Subcutaneous abdominal adipose tissue (tissue), 5 donors: ENCODE measurements around the gene STAT4.

Experiments used
- H3K27ac ChIP-seq: one replicate; pipeline ENCODE4 v1.7.0; 2013; ENCODE audit warnings: low read depth, mild to moderate bottlenecking, inconsistent platforms, low read length, moderate library complexity
- H3K27me3 ChIP-seq, 5 donors: one replicate each; pipeline ENCODE4 v1.7.0; 2013; ENCODE audit warnings: low read length in 5 of 5, inconsistent platforms in 1 of 5; ENCODE audit not compliant: control insufficient read depth in 5 of 5, insufficient read depth in 4 of 5
- H3K36me3 ChIP-seq, 5 donors: one replicate each; pipeline ENCODE4 v1.7.0; 2013; ENCODE audit warnings: low read length in 5 of 5; ENCODE audit not compliant: control insufficient read depth in 5 of 5, insufficient read depth in 5 of 5
- H3K4me1 ChIP-seq, 5 donors: one replicate each; pipeline ENCODE4 v1.7.0; 2013; ENCODE audit warnings: low read length in 5 of 5, mild to moderate bottlenecking in 3 of 5, moderate library complexity in 1 of 5; ENCODE audit not compliant: control insufficient read depth in 5 of 5, insufficient read depth in 5 of 5
- H3K4me3 ChIP-seq, 5 donors: one replicate each; pipeline ENCODE4 v1.7.0; 2013; ENCODE audit warnings: low read length in 5 of 5, low read depth in 1 of 5
- H3K9ac ChIP-seq, 5 donors: one replicate each; pipeline ENCODE4 v1.7.0; 2013; ENCODE audit warnings: low read length in 5 of 5, mild to moderate bottlenecking in 4 of 5, moderate library complexity in 3 of 5
- H3K9me3 ChIP-seq, 5 donors: one replicate each; pipeline ENCODE4 v1.7.0; 2013; ENCODE audit warnings: low read length in 5 of 5; ENCODE audit not compliant: control insufficient read depth in 5 of 5
- donor health status: healthy.
- donor health status: healthy.
- donor health status: healthy.
- donor health status: healthy.
- donor health status: healthy.

STAT4 gene

GRCh38 chr2:190980630-190981209 lies 170.1 kb downstream of the STAT4 start:
- H3K4me3 ChIP-seq, result no peak overlapping the region

GRCh38 chr2:190979906-190980629 lies 170.7 kb downstream of the STAT4 start:
- no peaks in the 10 kb centered on the region for H3K27me3 ChIP-seq
- H3K9me3 ChIP-seq, result no peaks in the 10 kb centered on the region
- H3K27ac ChIP-seq, result peak overlapping the region; percentile 14
- H3K4me1 ChIP-seq, result peaks cover 0 to 21% (median 2%) of the 10 kb centered on the region in 5 donors
- peak overlapping the region in 1 of 5 donors; percentile 33 for H3K4me3 ChIP-seq
- peaks cover 68 to 97% (median 96%) of the 10 kb centered on the region in 5 donors for H3K36me3 ChIP-seq
- no peak overlapping the region for H3K9ac ChIP-seq

More at GRCh38 chr2:190980630-190981209, 170.1 kb downstream of the STAT4 start:
- Histone ChIP-seq H3K27ac (peak overlapping the region; percentile 14), H3K9me3 (no peaks in the 10 kb centered on the region), H3K9ac (no peak overlapping the region), H3K36me3 (peaks cover 65 to 98% (median 96%) of the 10 kb centered on the region in 5 donors), H3K27me3 (no peaks in the 10 kb centered on the region), H3K4me1 (peaks cover 0 to 20% (median 0%) of the 10 kb centered on the region in 5 donors)
